Measurements from ENCODE around the gene LPAR4.
"Not testable (repeated sequence)": the region's sequence is repeated elsewhere in the genome, so short reads cannot be mapped to it uniquely, and the experiment has no call there.

Gene LPAR4

GRCh38 chrX:78769946-78770345 is 22.4 kb downstream of the LPAR4 start:
- TF ChIP-seq YY1 (IDR thresholded peaks at IDR 0.05; ENCODE audit: insufficient read depth, insufficient read length) (no peak), ZNF274 (IDR thresholded peaks at IDR 0.05; ENCODE audit: low read depth, low read length) (no peak), SUZ12 (IDR thresholded peaks at IDR 0.05; ENCODE audit: extremely low read depth, insufficient read depth, insufficient read length) (no peak)
- no peak overlapping the region for H3K4me3 ChIP-seq (ENCODE audit: insufficient read length, low read depth)
- no peak for DNase-seq (ENCODE audit: low read depth, low spot score)
- H3K4me1 ChIP-seq (ENCODE audit: insufficient read depth, insufficient read length), result no peaks in the 10 kb centered on the region
- no peak overlapping the region for H3K9ac ChIP-seq (ENCODE audit: insufficient read length, low read depth)
- no peaks in the 10 kb centered on the region for H3K36me3 ChIP-seq (ENCODE audit: insufficient read depth, insufficient read length, low read length)
- no peaks in the 10 kb centered on the region for H3K9me3 ChIP-seq (ENCODE audit: insufficient read depth, low read length)
- H3K27me3 ChIP-seq (ENCODE audit: insufficient read depth, insufficient read length), result no peaks in the 10 kb centered on the region

- TF ChIP-seq ZNF274 (IDR thresholded peaks at IDR 0.05; ENCODE audit: low read depth, low read length) (no peak), YY1 (IDR thresholded peaks at IDR 0.05; ENCODE audit: insufficient read depth, insufficient read length) (no peak), SUZ12 (IDR thresholded peaks at IDR 0.05; ENCODE audit: extremely low read depth, insufficient read depth, insufficient read length) (no peak)
- no peaks in the 10 kb centered on the region for H3K27me3 ChIP-seq (ENCODE audit: insufficient read depth, insufficient read length)
- no peaks in the 10 kb centered on the region for H3K4me1 ChIP-seq (ENCODE audit: insufficient read depth, insufficient read length)
- H3K4me3 ChIP-seq (ENCODE audit: insufficient read length, low read depth), result no peak overlapping the region
- no peak for DNase-seq (ENCODE audit: low read depth, low spot score)
- H3K36me3 ChIP-seq (ENCODE audit: insufficient read depth, insufficient read length, low read length), result no peaks in the 10 kb centered on the region
- H3K9ac ChIP-seq (ENCODE audit: insufficient read length, low read depth), result no peak overlapping the region
- no peaks in the 10 kb centered on the region; the same call in 1 of the 2 replicates for H3K9me3 ChIP-seq (ENCODE audit: insufficient read depth, low read length)
These were observed 49.4 kb downstream of the LPAR4 start for GRCh38 chrX:78796916-78797315.

- TF ChIP-seq SUZ12 (IDR thresholded peaks at IDR 0.05; ENCODE audit: extremely low read depth, insufficient read depth, insufficient read length) (no peak), YY1 (IDR thresholded peaks at IDR 0.05; ENCODE audit: insufficient read depth, insufficient read length) (no peak), ZNF274 (IDR thresholded peaks at IDR 0.05; ENCODE audit: low read depth, low read length) (no peak)
- DNase-seq (ENCODE audit: low read depth, low spot score), result no peak
- H3K36me3 ChIP-seq (ENCODE audit: insufficient read depth, insufficient read length, low read length), result no peaks in the 10 kb centered on the region
- no peak overlapping the region for H3K4me3 ChIP-seq (ENCODE audit: insufficient read length, low read depth)
- H3K9ac ChIP-seq (ENCODE audit: insufficient read length, low read depth), result no peak overlapping the region
- H3K27me3 ChIP-seq (ENCODE audit: insufficient read depth, insufficient read length), result no peaks in the 10 kb centered on the region
- no peaks in the 10 kb centered on the region for H3K4me1 ChIP-seq (ENCODE audit: insufficient read depth, insufficient read length)
- H3K9me3 ChIP-seq (ENCODE audit: insufficient read depth, low read length), result no peaks in the 10 kb centered on the region; the same call in 1 of the 2 replicates
These were observed 52.6 kb downstream of the LPAR4 start for GRCh38 chrX:78800114-78800513.

- Histone ChIP-seq H3K27me3 (ENCODE audit: insufficient read depth, insufficient read length) (no peaks in the 10 kb centered on the region), H3K9ac (ENCODE audit: insufficient read length, low read depth) (no peak overlapping the region), H3K4me3 (ENCODE audit: insufficient read length, low read depth) (no peak overlapping the region), H3K9me3 (ENCODE audit: insufficient read depth, low read length) (no peaks in the 10 kb centered on the region; the same call in 1 of the 2 replicates), H3K4me1 (ENCODE audit: insufficient read depth, insufficient read length) (no peaks in the 10 kb centered on the region), H3K36me3 (ENCODE audit: insufficient read depth, insufficient read length, low read length) (no peaks in the 10 kb centered on the region)
- no peak for DNase-seq (ENCODE audit: low read depth, low spot score)
- TF ChIP-seq SUZ12 (IDR thresholded peaks at IDR 0.05; ENCODE audit: extremely low read depth, insufficient read depth, insufficient read length) (no peak), ZNF274 (IDR thresholded peaks at IDR 0.05; ENCODE audit: low read depth, low read length) (no peak), YY1 (IDR thresholded peaks at IDR 0.05; ENCODE audit: insufficient read depth, insufficient read length) (no peak)
These were observed 53.2 kb downstream of the LPAR4 start for GRCh38 chrX:78800694-78801093.

DNA sequence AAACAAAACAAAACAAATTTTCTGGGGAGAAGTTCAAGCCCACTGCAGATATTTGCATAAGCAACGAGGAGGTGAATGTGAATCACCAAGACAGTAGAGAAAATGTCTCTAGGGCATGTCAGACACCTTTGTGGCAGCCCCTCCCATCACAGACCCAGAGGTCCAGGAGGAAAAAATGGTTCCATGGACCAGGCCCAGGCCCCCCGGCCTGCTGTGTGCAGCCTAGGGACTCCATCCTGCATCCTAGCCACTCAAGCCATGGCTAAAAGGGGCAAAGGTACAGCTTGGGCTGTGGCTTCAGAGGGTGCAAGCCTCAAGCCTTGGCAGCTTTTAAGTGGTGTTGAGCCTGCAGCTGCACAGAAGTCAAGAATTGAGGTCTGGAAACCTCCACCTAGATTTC is 54.0 kb downstream of the LPAR4 start:
- no peaks in the 10 kb centered on the region for H3K27me3 ChIP-seq (ENCODE audit: insufficient read depth, insufficient read length)
- no peaks in the 10 kb centered on the region; the same call in 1 of the 2 replicates for H3K9me3 ChIP-seq (ENCODE audit: insufficient read depth, low read length)
- TF ChIP-seq YY1 (IDR thresholded peaks at IDR 0.05; ENCODE audit: insufficient read depth, insufficient read length) (no peak), ZNF274 (IDR thresholded peaks at IDR 0.05; ENCODE audit: low read depth, low read length) (no peak), SUZ12 (IDR thresholded peaks at IDR 0.05; ENCODE audit: extremely low read depth, insufficient read depth, insufficient read length) (no peak)
- H3K9ac ChIP-seq (ENCODE audit: insufficient read length, low read depth), result no peak overlapping the region
- no peaks in the 10 kb centered on the region for H3K4me1 ChIP-seq (ENCODE audit: insufficient read depth, insufficient read length)
- H3K36me3 ChIP-seq (ENCODE audit: insufficient read depth, insufficient read length, low read length), result no peaks in the 10 kb centered on the region
- DNase-seq (ENCODE audit: low read depth, low spot score), result no peak
- H3K4me3 ChIP-seq (ENCODE audit: insufficient read length, low read depth), result no peak overlapping the region

DNA sequence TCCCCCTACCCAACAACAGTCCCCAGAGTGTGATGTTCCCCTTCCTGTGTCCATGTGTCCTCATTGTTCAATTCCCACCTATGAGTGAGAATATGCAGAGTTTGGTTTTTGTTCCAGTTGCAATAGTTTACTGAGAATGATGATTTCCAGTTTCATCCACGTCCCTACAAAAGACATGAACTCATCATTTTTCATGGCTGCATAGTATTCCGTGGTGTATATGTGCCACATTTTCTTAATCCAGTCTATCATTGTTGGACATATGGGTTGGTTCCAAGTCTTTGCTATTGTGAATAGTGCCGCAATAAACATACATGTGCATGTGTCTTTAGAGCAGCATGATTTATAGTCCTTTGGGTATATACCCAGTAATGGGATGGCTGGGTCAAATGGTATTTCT is 55.0 kb downstream of the LPAR4 start:
- not testable (repeated sequence) for H3K9me3 ChIP-seq (ENCODE audit: insufficient read depth, low read length)

More for the DNA sequence above, 55.0 kb downstream of the LPAR4 start:
- not testable (repeated sequence) for DNase-seq (ENCODE audit: low read depth, low spot score); H3K4me1 ChIP-seq (ENCODE audit: insufficient read depth, insufficient read length); H3K36me3 ChIP-seq (ENCODE audit: insufficient read depth, insufficient read length, low read length); H3K4me3 ChIP-seq (ENCODE audit: insufficient read length, low read depth); H3K9ac ChIP-seq (ENCODE audit: insufficient read length, low read depth); H3K27me3 ChIP-seq (ENCODE audit: insufficient read depth, insufficient read length)
